NCI-H1694 treated with DMSO at 0.1 percent for 48 hours (cell line): ENCODE measurements around the gene GTF2H3.

Experiments
- DNase-seq: peaks from one replicate; lab custom pipeline; 2025; lab: John Stamatoyannopoulos, UW

Gene GTF2H3

GRCh38 chr12:123645878-123646277 lies 12.2 kb downstream of the GTF2H3 start:
- DNase-seq: peak; percentile 34

- no peak for DNase-seq
These were observed 14.8 kb downstream of the GTF2H3 start for GRCh38 chr12:123648401-123648800.

DNA sequence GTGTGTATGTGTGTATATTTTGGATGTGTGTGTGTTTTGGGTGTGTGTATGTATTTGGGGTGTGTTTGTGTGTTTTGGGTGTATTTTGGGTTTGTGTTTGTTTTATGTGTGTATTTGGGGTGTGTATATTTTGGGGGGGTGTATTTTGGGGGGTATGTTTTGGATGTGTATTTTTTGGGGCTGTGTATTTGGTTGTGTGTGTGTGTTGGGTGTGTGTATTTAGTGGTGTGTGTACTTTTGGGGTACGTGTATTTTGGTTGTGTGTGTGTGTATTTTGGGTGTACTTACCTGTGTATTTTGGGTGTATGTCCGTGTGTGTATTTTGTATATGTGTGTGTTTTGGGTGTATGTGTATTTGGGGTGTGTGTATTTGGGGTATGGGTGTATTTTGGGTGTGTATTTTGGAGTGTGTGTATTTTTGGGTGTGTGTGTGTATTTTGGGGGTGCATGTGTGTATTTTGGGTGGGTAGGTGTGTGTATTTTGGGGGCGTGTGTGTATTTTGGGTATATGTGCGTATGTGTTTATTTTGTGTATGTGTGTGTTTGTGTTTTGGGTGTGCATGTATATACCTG lies 20.6 kb downstream of the GTF2H3 start:
- no peak for DNase-seq

GRCh38 chr12:123655420-123655819 lies 21.8 kb downstream of the GTF2H3 start:
- no peak for DNase-seq

DNA sequence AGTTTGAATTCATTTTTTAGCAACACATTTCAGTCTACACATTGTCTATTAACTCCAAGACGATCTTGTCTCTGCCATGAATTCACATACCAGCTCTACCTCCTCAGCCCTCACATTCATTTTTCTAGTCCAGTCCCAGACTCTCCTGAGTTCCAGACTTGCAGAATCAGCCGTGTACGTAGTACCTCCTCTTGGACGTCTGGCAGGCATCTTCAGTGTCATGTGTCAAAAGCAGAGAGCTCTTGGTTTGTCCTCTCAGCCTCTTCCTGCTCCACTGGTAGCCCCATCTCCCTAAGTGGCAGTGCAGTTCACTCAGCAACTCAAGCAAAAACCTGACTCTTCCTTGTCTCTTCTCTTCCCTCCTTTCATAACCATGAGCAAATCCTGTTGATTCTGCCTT lies 22.8 kb downstream of the GTF2H3 start:
- no peak for DNase-seq

DNA sequence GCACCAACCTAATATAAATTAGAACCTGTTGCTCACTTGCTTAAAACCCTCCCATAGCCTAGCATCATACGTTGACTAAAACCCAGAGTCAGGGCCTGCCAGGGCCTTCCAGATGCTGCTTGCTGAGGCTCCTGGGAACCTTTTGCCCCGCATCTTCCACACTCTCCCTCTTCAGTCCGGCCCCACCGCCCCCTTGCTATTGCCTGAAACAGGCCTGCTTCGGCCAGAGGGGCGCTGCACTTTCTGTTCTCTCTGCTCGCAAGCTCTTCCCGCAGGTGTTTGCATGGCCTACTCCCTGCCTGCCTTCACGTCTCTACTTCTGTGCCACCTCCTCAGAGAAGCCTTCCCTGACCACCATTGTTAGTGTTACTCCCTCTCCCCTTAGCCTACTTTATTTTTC lies 23.6 kb downstream of the GTF2H3 start:
- DNase-seq: no peak

DNA sequence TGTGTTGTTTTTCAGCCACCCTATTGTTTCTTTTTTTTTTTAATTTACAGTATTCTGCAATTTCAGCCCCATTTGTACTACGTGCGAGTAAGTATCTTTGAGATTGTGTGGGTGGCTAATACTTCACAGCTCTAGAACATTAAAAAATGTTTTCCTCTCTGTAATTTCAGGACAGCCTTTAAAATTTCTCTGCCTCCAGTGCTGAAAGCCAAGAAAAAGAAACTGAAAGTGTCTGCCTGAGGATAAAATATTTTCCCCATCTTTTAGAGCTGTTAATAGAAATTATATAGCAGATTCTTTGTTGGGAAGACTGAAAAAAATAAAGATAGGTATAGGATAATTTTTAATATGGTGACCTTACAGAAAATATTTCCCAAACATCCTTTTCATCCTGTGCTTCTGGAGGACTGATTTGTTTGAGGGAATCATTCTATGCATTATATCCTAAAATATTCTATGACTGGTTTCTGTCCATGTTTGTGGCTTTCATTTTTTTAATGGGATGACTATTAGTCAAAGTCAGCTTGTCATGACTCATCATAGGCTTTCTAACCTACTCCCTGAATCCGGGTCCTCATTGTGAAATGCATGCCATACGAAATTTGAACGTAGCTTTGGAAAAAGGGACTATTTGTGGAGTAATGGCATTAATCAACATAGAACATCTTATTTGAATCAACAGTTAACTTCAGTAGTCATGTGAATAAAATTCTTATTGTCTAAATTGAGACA lies 26.5 kb downstream of the GTF2H3 start:
- DNase-seq: no peak

DNA sequence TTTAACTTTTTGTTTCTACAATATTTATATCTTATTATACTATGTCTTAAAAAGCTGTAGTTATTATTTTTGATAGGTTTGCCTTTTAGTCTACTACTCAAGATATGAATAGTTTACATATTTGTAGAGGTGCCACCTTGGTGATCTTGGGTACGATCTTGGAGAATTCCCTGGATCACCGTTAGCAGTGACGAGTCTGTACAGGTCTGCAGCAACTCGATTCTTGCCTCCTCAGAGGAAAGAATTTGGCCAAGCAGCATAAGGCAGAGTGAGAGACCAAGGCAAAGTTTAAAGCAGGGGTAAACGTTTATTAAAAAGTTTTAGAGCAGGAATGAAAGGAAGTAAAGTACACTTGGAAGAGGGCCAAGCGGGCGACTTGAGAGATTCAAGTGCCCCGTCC lies 34.1 kb downstream of the GTF2H3 start:
- DNase-seq: no peak

GRCh38 chr12:123670882-123671728 lies 37.5 kb downstream of the GTF2H3 start, which contains the start of gene TCTN2:
Gene TCTN2 (plus strand): TSS chr12:123671113. CDS start chr12:123671241, 128 bp downstream.
- peak; percentile 48 for DNase-seq

GRCh38 chr12:123671876-123672275 lies 38.2 kb downstream of the GTF2H3 start:
- no peak for DNase-seq

DNA sequence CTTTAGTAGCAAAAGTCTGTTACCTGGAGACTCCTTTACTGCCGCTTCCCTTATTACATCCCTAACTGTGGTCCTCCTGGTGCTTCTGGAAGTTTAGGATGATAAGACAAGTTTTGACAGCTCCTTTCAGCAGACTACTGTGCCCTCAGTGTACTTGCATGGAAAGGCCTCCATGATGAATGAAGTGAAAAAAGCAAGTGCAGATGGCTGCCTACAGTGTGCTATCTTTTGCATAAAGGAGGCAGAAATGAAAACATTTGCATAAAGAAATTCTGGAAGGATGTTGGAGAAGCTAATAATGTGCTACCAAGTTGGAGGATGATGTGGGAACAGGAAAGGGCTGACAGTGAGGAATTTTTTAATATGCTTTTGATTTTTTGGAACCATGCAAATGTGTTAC lies 41.8 kb downstream of the GTF2H3 start:
- DNase-seq: no peak

DNA sequence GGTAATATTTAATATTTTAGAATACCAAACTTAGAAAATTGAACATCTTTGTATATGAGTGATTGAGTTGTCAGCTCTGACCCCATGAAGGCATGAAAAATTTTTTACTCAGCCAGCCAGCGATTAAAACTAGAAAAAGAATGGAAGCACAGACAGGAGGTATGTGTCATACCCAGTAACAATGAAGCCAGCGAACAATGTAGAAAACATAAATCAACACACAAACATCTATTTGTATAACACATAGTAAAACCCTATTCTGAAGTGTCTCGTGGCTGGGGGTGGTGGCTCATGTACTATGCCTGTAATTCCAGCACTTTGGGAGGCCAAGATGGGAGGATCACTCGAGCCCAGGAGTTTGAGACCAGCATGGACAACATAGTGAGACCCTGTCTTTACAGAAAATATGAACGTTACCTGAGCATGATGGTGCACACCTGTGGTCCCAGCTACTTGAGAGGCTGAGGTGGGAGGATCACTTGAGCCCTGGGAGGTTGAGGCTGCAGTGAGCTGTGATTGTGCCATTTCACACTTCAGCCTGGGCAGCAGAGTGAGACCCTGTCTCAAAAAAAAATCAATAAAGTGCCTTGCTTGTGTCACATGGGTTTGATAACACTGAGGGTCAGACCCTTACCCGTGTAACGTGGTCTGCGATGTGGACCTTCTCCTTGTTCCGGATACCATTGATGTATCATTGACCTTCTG lies 43.1 kb downstream of the GTF2H3 start:
- no peak for DNase-seq

DNA sequence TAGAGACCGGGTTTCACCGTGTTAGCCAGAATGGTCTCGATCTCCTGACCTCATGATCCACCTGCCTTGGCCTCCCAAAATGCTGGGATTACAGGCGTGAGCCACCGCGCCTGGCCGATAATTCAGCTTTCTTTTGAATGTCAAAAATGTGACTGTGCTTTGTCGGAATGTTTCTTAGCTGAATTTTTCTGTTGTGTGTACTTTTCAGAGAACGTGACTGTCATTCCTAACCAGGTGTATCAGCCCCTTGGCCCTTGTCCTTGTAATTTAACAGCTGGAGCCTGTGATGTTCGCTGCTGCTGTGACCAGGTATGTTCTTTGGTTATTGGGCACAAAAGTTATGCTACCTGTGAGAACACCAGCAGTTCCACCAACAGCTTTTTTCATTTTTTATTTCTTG lies 45.4 kb downstream of the GTF2H3 start:
- no peak for DNase-seq

GRCh38 chr12:123681605-123682004 lies 48.0 kb downstream of the GTF2H3 start:
- no peak for DNase-seq

DNA sequence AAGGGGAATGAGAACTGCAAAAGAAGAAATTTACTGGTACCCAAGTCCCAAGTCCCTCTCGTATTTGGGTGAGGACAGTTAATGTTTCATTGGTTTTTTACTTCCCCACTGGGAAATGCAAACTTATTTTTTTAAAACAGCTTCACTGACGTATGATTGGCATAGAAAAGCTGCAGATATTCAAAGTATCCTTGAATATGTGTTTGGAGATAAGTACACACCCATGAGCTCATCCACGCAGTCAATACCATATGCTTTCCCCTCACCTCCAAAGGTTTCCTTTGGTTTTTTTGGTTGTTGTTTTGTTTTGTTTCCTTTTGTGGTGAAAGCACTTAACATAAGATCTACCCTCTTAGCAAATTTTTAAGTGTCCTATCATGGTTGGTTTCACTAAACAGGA lies 50.3 kb downstream of the GTF2H3 start:
- DNase-seq: no peak

GRCh38 chr12:123686636-123687190 lies 53.1 kb downstream of the GTF2H3 start:
- no peak for DNase-seq

GRCh38 chr12:123690191-123690840 lies 56.7 kb downstream of the GTF2H3 start:
- no peak for DNase-seq

- DNase-seq: no peak
These were observed 62.6 kb downstream of the GTF2H3 start for GRCh38 chr12:123696207-123696606.

DNA sequence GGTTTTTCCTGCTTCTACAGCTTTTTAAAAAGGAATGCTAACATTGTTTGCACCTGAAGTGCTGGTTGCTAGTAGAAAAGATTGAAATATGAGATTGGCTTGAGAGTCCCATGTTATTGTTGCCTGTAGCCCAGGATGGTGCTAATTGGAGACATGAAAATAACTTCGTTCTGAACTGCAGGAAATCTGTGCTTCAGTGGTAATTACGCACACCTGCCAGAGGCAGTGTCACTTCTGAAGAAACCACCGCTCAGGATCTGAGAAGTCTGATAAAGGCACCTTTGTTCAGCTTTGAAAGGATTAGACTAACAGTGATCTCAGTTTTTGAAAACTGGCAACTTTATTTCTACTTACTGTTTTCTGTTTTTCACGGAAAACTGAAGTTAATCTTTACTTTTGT lies 63.0 kb downstream of the GTF2H3 start:
- no peak for DNase-seq

DNA sequence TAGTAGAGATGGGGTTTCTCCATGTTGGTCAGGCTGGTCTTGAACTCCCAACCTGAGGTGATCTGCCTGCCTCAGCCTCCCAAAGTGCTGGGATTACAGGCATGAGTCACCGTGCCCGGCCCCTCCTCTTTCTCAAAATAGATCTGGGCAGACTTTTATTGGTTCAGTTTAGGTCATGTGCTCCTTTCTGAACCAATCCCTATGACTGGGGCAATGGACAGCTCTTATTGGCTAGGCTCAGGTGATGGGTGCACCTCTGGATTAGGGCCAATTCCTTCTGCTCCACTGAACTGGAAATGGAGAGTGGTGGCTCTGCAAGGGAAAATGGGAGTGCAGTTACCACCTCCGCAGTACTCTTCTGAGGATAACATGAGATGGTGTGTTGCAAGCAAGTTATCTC lies 72.3 kb downstream of the GTF2H3 start:
- DNase-seq: no peak

- DNase-seq: no peak
These were observed 73.8 kb downstream of the GTF2H3 start for GRCh38 chr12:123707466-123707865.
